HepG2 (cell line): ENCODE data around the gene CNNM2. TPM values are rescaled to one million over a fixed set of nuclear protein-coding genes. Genes with fewer than 3 reads are reported as not detected.

ENCODE experiments used
- CREM ChIP-seq, 2 experiments: sonication (generic) in 1 of 2; formaldehyde crosslinking in 1 of 2; IDR thresholded peaks; 2 replicates each; pipeline versions ENCODE4 v1.4.0 to v1.6.1; 2016 to 2020; ENCODE audit warnings: antibody characterized with exemption in 1 of 2, mild to moderate bottlenecking in 1 of 2, missing genetic modification reagents in 1 of 2
- HNF4A ChIP-seq: sonication (generic); formaldehyde crosslinking; IDR thresholded peaks from 2 replicates; pipeline ENCODE4 v1.4.0; 2020; ENCODE audit warnings: missing genetic modification reagents
- MBD4 ChIP-seq: IDR thresholded peaks from 2 replicates; pipeline ENCODE4 v1.6.1; 2012; ENCODE audit warnings: low read length, inconsistent platforms, borderline replicate concordance
- NFAT5 ChIP-seq: sonication (generic); formaldehyde crosslinking; IDR thresholded peaks from 2 replicates; pipeline ENCODE4 v1.4.0; 2020; ENCODE audit warnings: missing genetic modification reagents
- PATZ1 ChIP-seq: sonication (generic); formaldehyde crosslinking; IDR thresholded peaks from 2 replicates; pipeline ENCODE4 v1.4.0; 2020; ENCODE audit warnings: missing genetic modification reagents
- PREB ChIP-seq: sonication (generic); formaldehyde crosslinking; IDR thresholded peaks from 2 replicates; pipeline ENCODE4 v1.4.0; 2020; ENCODE audit warnings: missing genetic modification reagents
- RFXAP ChIP-seq: sonication (generic); formaldehyde crosslinking; IDR thresholded peaks from 2 replicates; pipeline ENCODE4 v1.4.0; 2020; ENCODE audit warnings: missing genetic modification reagents, borderline replicate concordance
- SMARCC2 ChIP-seq: fragments of 450-650 bp; IDR thresholded peaks from 2 replicates; pipeline ENCODE4 v1.6.1; 2017; ENCODE audit warnings: antibody characterized with exemption, mild to moderate bottlenecking
- SOX5 ChIP-seq: IDR thresholded peaks from 2 replicates; pipeline ENCODE4 v1.6.1; 2016; ENCODE audit warnings: borderline replicate concordance
- ZC3H4 ChIP-seq: sonication (generic); formaldehyde crosslinking; IDR thresholded peaks from 2 replicates; pipeline ENCODE4 v1.4.0; 2020; ENCODE audit warnings: missing genetic modification reagents, borderline replicate concordance
- ZFYVE20 ChIP-seq: sonication (generic); formaldehyde crosslinking; IDR thresholded peaks from 2 replicates; pipeline ENCODE4 v1.8.0; 2023; ENCODE audit warnings: low read depth, mild to moderate bottlenecking, moderate library complexity, missing genetic modification reagents, borderline replicate concordance
- ZNF30 ChIP-seq: sonication (generic); formaldehyde crosslinking; IDR thresholded peaks from 2 replicates; pipeline ENCODE4 v1.5.0; 2020; ENCODE audit warnings: mild to moderate bottlenecking, missing genetic modification reagents
- ZNF704 ChIP-seq: sonication (generic); formaldehyde crosslinking; IDR thresholded peaks from 2 replicates; pipeline ENCODE4 v1.8.1; 2023; ENCODE audit warnings: mild to moderate bottlenecking, inconsistent platforms, moderate library complexity, missing genetic modification reagents, borderline replicate concordance
- ZNF709 ChIP-seq: sonication (generic); formaldehyde crosslinking; IDR thresholded peaks from 2 replicates; pipeline ENCODE4 v1.5.0; 2020; ENCODE audit warnings: mild to moderate bottlenecking, missing genetic modification reagents
- polyA plus RNA-seq, 8 experiments: library from polyadenylated mRNA; depleted of rRNA in 3 of 8; stranded (reverse) in 7 of 8; unstranded in 1 of 8; fragments of >200 nt; fragmentation: Illumina TruSeq in 4 of 8; extraction: Trizol in 4 of 8; gene quantifications; 2 replicates each; pipeline versions ENCODE4 v1.2.1 to v1.2.3, GENCODE V29; 2011 to 2016; ENCODE audit warnings: low read depth in 4 of 8, missing spikeins in 1 of 8, mixed read lengths in 1 of 8; ENCODE audit not compliant: insufficient read depth in 1 of 8
- total RNA-seq, 5 experiments: library from RNA; depleted of rRNA; stranded (reverse); fragments of >200 nt; fragmentation: Illumina TruSeq; extraction: Trizol; gene quantifications; 2 replicates each; pipeline ENCODE4 v1.2.3, GENCODE V29; 2016; ENCODE audit warnings: low read depth in 1 of 5
- TF ChIP-seq, protein P1 (sequence below): sonication (generic); formaldehyde crosslinking; IDR thresholded peaks from 2 replicates; pipeline ENCODE4 v1.5.0; 2020; ENCODE audit warnings: mild to moderate bottlenecking, low read depth, missing genetic modification reagents, borderline replicate concordance

The CNNM2 gene
- total and polyA plus RNA-seq, 2 of the 13 experiments (the other 11 are each of a cell fraction or from before 2014, with no cell fraction given) = 7.1 to 9.0 TPM

DNA sequence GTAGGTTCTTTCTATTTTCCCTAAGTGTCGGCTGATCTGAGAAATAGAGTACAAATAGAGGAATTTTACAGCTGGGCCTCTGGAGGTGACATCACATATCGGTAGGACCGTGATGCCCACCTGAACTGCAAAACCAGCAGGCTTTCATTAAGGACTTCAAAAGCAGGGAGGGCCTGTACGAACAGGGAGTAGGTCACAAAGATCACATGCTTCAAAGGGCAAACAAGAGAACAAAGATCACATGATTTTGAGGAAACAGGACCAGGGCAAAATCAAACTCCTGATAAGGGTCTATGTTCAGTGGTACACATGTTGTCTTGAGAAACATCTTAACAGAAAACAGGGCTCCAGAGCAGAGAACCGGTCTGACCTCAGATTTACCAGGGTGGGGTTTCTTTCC lies 88.9 kb downstream of the CNNM2 start (continued):
- TF ChIP-seq NFAT5 (CRISPR knock-in tag) (no peak), MBD4 (no peak), ZC3H4 (CRISPR knock-in tag) (no peak), SOX5 (CRISPR knock-in tag) (peak; percentile 63; the same call in 1 of the 2 replicates), ZNF704 (CRISPR knock-in tag) (no peak), CREM (IDR thresholded peaks at IDR 0.05) (peak; percentile 68; the same call in 1 of the 2 replicates), CREM (CRISPR knock-in tag; IDR thresholded peaks at IDR 0.05) (no peak), RFXAP (CRISPR knock-in tag) (no peak), ZNF30 (CRISPR knock-in tag) (no peak), ZNF709 (CRISPR knock-in tag) (no peak), SMARCC2 (no peak), PATZ1 (no peak), PREB (CRISPR knock-in tag) (no peak), HNF4A (peak; percentile 78), ZFYVE20 (no peak)
- TF ChIP-seq, protein P1, sequence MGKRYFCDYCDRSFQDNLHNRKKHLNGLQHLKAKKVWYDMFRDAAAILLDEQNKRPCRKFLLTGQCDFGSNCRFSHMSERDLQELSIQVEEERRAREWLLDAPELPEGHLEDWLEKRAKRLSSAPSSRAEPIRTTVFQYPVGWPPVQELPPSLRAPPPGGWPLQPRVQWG (CRISPR knock-in tag) = no peak
